HG03159 (cell line): Measurements from ENCODE around the gene THSD7B.

Experiments
- ATAC-seq: cut with Tn5 transposase; IDR thresholded peaks from one replicate; pipeline ENCODE4 v1.9.1; 2021; ENCODE audit warnings: mild to moderate bottlenecking, moderate library complexity; ENCODE audit not compliant: unreplicated experiment

The THSD7B gene

GRCh38 chr2:137333386-137334165 lies 568.2 kb downstream of the THSD7B start:
- ATAC-seq, result no peak

- ATAC-seq, result no peak
Measured at GRCh38 chr2:137336067-137336466, 570.7 kb downstream of the THSD7B start.

GRCh38 chr2:137339051-137339450 lies 573.7 kb downstream of the THSD7B start:
- no peak for ATAC-seq

- no peak for ATAC-seq
Measured at GRCh38 chr2:137345994-137346393, 580.6 kb downstream of the THSD7B start.

- no peak for ATAC-seq
Measured at GRCh38 chr2:137348301-137348700, 583.0 kb downstream of the THSD7B start.

GRCh38 chr2:137357634-137358033 lies 592.3 kb downstream of the THSD7B start:
- ATAC-seq, result no peak

- ATAC-seq, result no peak
Measured at GRCh38 chr2:137367361-137367760, 602.0 kb downstream of the THSD7B start.

- no peak for ATAC-seq
Measured at GRCh38 chr2:137369106-137369505, 603.8 kb downstream of the THSD7B start.

- no peak for ATAC-seq
Measured at GRCh38 chr2:137379186-137379585, 613.8 kb downstream of the THSD7B start.

- no peak for ATAC-seq
Measured at GRCh38 chr2:137380610-137381009, 615.3 kb downstream of the THSD7B start.

GRCh38 chr2:137381731-137382130 lies 616.4 kb downstream of the THSD7B start:
- ATAC-seq, result no peak

GRCh38 chr2:137383391-137383790 lies 618.0 kb downstream of the THSD7B start:
- ATAC-seq, result no peak

- no peak for ATAC-seq
Measured at GRCh38 chr2:137387044-137387443, 621.7 kb downstream of the THSD7B start.

- ATAC-seq, result no peak
Measured at GRCh38 chr2:137405496-137405895, 640.2 kb downstream of the THSD7B start.

- no peak for ATAC-seq
Measured at GRCh38 chr2:137411585-137411984, 646.2 kb downstream of the THSD7B start.

GRCh38 chr2:137420744-137421143 lies 655.4 kb downstream of the THSD7B start:
- no peak for ATAC-seq

- ATAC-seq, result no peak
Measured at GRCh38 chr2:137435162-137435561, 669.8 kb downstream of the THSD7B start.

GRCh38 chr2:137437386-137437785 lies 672.0 kb downstream of the THSD7B start:
- ATAC-seq, result no peak

GRCh38 chr2:137444970-137445369 lies 679.6 kb downstream of the THSD7B start:
- no peak for ATAC-seq

GRCh38 chr2:137449454-137449853 lies 684.1 kb downstream of the THSD7B start:
- ATAC-seq, result peak; percentile 66

GRCh38 chr2:137454886-137455285 lies 689.5 kb downstream of the THSD7B start:
- ATAC-seq, result no peak

- ATAC-seq, result peak; percentile 87
Measured at GRCh38 chr2:137467246-137467862, 702.0 kb downstream of the THSD7B start.
